ENCODE measurements around the gene FGFRL1.

DNA sequence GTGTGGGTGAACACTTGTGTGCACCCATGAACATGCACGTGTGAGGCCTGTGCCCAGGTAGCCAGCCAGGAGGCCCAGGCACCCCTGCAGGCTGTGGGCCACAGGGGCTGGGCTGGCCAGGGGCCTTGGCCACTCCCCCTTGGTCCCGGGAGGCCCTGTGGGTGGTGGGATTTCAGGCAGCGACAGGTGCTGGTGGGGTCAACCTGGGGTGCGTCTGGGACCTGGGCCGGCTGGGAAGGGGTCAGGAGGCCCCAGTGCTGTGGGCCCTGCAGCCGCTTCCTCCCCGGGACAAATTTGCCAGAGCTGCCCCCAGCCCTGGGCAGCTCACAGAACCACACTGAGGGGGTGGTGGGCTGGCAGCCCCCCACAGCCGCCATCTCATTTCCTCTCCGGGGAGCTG, 7.9 kb downstream of the FGFRL1 start:
- TF ChIP-seq, protein P1, sequence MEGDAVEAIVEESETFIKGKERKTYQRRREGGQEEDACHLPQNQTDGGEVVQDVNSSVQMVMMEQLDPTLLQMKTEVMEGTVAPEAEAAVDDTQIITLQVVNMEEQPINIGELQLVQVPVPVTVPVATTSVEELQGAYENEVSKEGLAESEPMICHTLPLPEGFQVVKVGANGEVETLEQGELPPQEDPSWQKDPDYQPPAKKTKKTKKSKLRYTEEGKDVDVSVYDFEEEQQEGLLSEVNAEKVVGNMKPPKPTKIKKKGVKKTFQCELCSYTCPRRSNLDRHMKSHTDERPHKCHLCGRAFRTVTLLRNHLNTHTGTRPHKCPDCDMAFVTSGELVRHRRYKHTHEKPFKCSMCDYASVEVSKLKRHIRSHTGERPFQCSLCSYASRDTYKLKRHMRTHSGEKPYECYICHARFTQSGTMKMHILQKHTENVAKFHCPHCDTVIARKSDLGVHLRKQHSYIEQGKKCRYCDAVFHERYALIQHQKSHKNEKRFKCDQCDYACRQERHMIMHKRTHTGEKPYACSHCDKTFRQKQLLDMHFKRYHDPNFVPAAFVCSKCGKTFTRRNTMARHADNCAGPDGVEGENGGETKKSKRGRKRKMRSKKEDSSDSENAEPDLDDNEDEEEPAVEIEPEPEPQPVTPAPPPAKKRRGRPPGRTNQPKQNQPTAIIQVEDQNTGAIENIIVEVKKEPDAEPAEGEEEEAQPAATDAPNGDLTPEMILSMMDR (IDR thresholded peaks at IDR 0.05; ENCODE audit: low read length), result no peak
- no peak for TF ChIP-seq EZH2 (IDR thresholded peaks at IDR 0.05; ENCODE audit: borderline replicate concordance, low read length)

Measured in OCI-LY1 (cell line).